Astrocyte (in vitro differentiated cells and primary cell): ENCODE measurements around the gene GSK3B.

Experiments used
- CTCF ChIP-seq: IDR thresholded peaks from 2 replicates; pipeline ENCODE4 v1.5.1; 2011; ENCODE audit warnings: low read depth, mild to moderate bottlenecking, inconsistent platforms, low read length, moderate library complexity; ENCODE audit not compliant: insufficient read depth
- EZH2 ChIP-seq: IDR thresholded peaks from 2 replicates; pipeline ENCODE4 v1.6.1; 2012; ENCODE audit warnings: mild to moderate bottlenecking, low read length, inconsistent platforms; ENCODE audit not compliant: insufficient read depth

DNA sequence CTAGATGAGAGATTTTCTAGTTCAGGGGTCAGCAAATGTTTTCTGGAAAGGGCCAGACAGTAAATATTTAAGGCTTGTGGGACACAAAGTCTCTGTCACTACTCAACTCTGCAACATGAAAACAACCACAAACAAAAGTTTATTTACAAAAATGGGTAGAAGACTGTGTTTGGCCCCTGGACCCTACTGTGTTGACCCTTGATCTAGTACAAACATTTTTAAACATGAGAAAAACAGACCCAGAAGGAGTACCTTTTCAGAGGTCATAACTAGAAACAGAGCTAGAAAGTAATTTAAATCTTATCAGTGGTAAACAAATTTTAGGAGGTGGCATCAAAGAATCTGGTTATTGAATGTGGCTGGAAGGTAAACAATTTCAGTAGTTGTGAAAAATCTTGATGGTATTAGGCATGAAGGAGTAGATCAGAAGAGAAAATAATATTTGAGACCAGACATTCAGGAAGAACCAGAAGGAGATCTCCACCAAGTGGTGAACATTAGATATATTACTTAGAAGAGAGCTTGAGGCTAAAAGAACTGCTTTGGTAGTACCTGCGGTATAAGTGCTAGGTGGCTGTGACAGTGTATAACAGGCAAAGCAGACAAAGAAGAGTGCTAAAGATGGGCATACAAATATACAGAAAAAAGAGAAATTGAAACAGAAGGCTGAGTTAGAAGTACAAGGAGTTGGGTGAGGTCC is 210.6 kb downstream of the GSK3B start:
- TF ChIP-seq CTCF (no peak), EZH2 (no peak)
